ENCODE results near the gene ALKBH3. TPM values are rescaled to one million over a fixed set of nuclear protein-coding genes. Genes with fewer than 3 reads are reported as not detected.

The ALKBH3 gene
- total RNA-seq, 1 experiment from 2014 or later: 33.2 TPM

- in situ Hi-C loops (cut with HindIII; ENCODE audit: low sequenced_read_pairs): no loop called here
- no peak for DNase-seq (ENCODE audit: low spot score)
Measured at GRCh38 chr11:43919852-43920597, 39.4 kb downstream of the ALKBH3 start.

- in situ Hi-C loops (cut with HindIII; ENCODE audit: low sequenced_read_pairs): no loop called here
- DNase-seq (ENCODE audit: low spot score): no peak
Measured at GRCh38 chr11:43920598-43921419, 40.2 kb downstream of the ALKBH3 start.

- in situ Hi-C loops (cut with HindIII; ENCODE audit: low sequenced_read_pairs): no loop called here
- no peak for DNase-seq (ENCODE audit: low spot score)
Measured at GRCh38 chr11:43921561-43922294, 41.1 kb downstream of the ALKBH3 start.

- no peak for DNase-seq (ENCODE audit: low spot score)
- in situ Hi-C loops (cut with HindIII; ENCODE audit: low sequenced_read_pairs): no loop called here
Measured at GRCh38 chr11:43922295-43922648, 41.6 kb downstream of the ALKBH3 start.

- no peak for DNase-seq (ENCODE audit: low spot score)
- in situ Hi-C loops (cut with HindIII; ENCODE audit: low sequenced_read_pairs): no loop called here
Measured at GRCh38 chr11:43922744-43923405, 42.2 kb downstream of the ALKBH3 start.

GRCh38 chr11:43923406-43924111, 42.9 kb downstream of the ALKBH3 start:
- DNase-seq (ENCODE audit: low spot score): peak; percentile 22
- in situ Hi-C loops (cut with HindIII; ENCODE audit: low sequenced_read_pairs): no loop called here

- no peak for DNase-seq (ENCODE audit: low spot score)
- in situ Hi-C loops (cut with HindIII; ENCODE audit: low sequenced_read_pairs): no loop called here
Measured at GRCh38 chr11:43924112-43924855, 43.7 kb downstream of the ALKBH3 start.

GRCh38 chr11:43925063-43925931, 44.7 kb downstream of the ALKBH3 start:
- no peak for DNase-seq (ENCODE audit: low spot score)
- in situ Hi-C loops (cut with HindIII; ENCODE audit: low sequenced_read_pairs): no loop called here

GRCh38 chr11:43925932-43926505, 45.4 kb downstream of the ALKBH3 start:
- in situ Hi-C loops (cut with HindIII; ENCODE audit: low sequenced_read_pairs): no loop called here
- DNase-seq (ENCODE audit: low spot score): no peak

- in situ Hi-C loops (cut with HindIII; ENCODE audit: low sequenced_read_pairs): no loop called here
- no peak for DNase-seq (ENCODE audit: low spot score)
Measured at GRCh38 chr11:43927070-43927469, 46.4 kb downstream of the ALKBH3 start.

GRCh38 chr11:43927925-43928707, 47.5 kb downstream of the ALKBH3 start:
- in situ Hi-C loops (cut with HindIII; ENCODE audit: low sequenced_read_pairs): no loop called here
- no peak for DNase-seq (ENCODE audit: low spot score)

- peak; percentile 14 for DNase-seq (ENCODE audit: low spot score)
- in situ Hi-C loops (cut with HindIII; ENCODE audit: low sequenced_read_pairs): no loop called here
Measured at GRCh38 chr11:43928721-43929120, 48.1 kb downstream of the ALKBH3 start.

- in situ Hi-C loops (cut with HindIII; ENCODE audit: low sequenced_read_pairs): no loop called here
- DNase-seq (ENCODE audit: low spot score): no peak
Measured at GRCh38 chr11:43930868-43931716, 50.5 kb downstream of the ALKBH3 start.

GRCh38 chr11:43931717-43932039, 51.0 kb downstream of the ALKBH3 start:
- in situ Hi-C loops (cut with HindIII; ENCODE audit: low sequenced_read_pairs): no loop called here
- DNase-seq (ENCODE audit: low spot score): no peak

GRCh38 chr11:43933226-43933607, 52.6 kb downstream of the ALKBH3 start:
- in situ Hi-C loops (cut with HindIII; ENCODE audit: low sequenced_read_pairs): no loop called here
- DNase-seq (ENCODE audit: low spot score): no peak
